ENCODE data around the gene KIDINS220. TPM values are rescaled to one million over a fixed set of nuclear protein-coding genes. Genes with fewer than 3 reads are reported as not detected.
"Not testable (repeated sequence)": the region's sequence is repeated elsewhere in the genome, so short reads cannot be mapped to it uniquely, and the experiment has no call there.

The KIDINS220 gene
- total and polyA plus RNA-seq, 9 of the 15 experiments (the other 6 are each of a cell fraction or from before 2014, with no cell fraction given): 15.2 to 48.0 (median 34.4) TPM

- H3K9me3 ChIP-seq (replicated peaks; ENCODE audit: control insufficient read depth, insufficient read depth, low read depth, low read length); H4K20me1 ChIP-seq (replicated peaks; ENCODE audit: control insufficient read depth, insufficient read depth, low read length); intact Hi-C loops (cut with micrococcal nuclease); H3K9ac ChIP-seq (ENCODE audit: insufficient read depth in 1 of 2, low read depth in 2 of 2, low read length in 2 of 2); CTCF ChIA-PET (ENCODE audit: low intra/inter-chr PET ratio); in situ Hi-C loops (cut with MboI); DNase-seq (ENCODE audit: extremely low read depth in 1 of 4, low spot score in 3 of 4); H3K79me2 ChIP-seq (ENCODE audit: control insufficient read depth, insufficient read depth, low read length); H3K9me1 ChIP-seq (ENCODE audit: control insufficient read depth, insufficient read depth, low read length); H3K4me1 ChIP-seq (replicated peaks in 1 of 2; ENCODE audit: control insufficient read depth in 2 of 2, insufficient read depth in 2 of 2, low read length in 2 of 2); H3K27ac ChIP-seq (ENCODE audit: extremely low read depth, low read depth, low read length); H2AFZ ChIP-seq (ENCODE audit: low read depth, low read length); ATAC-seq; H3K4me3 ChIP-seq; BruUV-seq (replicated peaks); H3K4me2 ChIP-seq (ENCODE audit: insufficient read depth, low read length); FAIRE-seq; H3K27me3 ChIP-seq (ENCODE audit: control insufficient read depth in 2 of 2, insufficient read depth in 2 of 2, low read length in 2 of 2): not testable (repeated sequence)
- H3K36me3 ChIP-seq (ENCODE audit: control insufficient read depth, insufficient read depth, low read length): peaks cover 37% of the 10 kb centered on the region; the same call in 2 of the 3 replicates
- WGBS (ENCODE audit: insufficient coverage, low coverage, missing lambda C conversion rate): 79% methylated on average over 5 of the region's 5 CpGs
- TF ChIP-seq C11orf30 (IDR thresholded peaks at IDR 0.05; ENCODE audit: low read depth): peak; percentile 38
- TF ChIP-seq ZNF316 (IDR thresholded peaks at IDR 0.05): peak; percentile 50; the same call in 1 of the 2 replicates
- POLR2A ChIA-PET: interaction anchor here (0.8 kb wide), 1 partner anchor 45 kb away, joined by 3 read pairs; no protein-coding TSS in a partner anchor
Measured at GRCh38 chr2:8729101-8729500, 108.3 kb downstream of the KIDINS220 start.

- no peak overlapping the region for H2AFZ ChIP-seq (ENCODE audit: low read depth, low read length)
- no peaks in the 10 kb centered on the region for H3K27me3 ChIP-seq (ENCODE audit: control insufficient read depth in 2 of 2, insufficient read depth in 2 of 2, low read length in 2 of 2)
- H3K36me3 ChIP-seq (ENCODE audit: control insufficient read depth, insufficient read depth, low read length): peaks cover 31% of the 10 kb centered on the region; the same call in 2 of the 3 replicates
- FAIRE-seq (no peak), DNase-seq (ENCODE audit: extremely low read depth in 1 of 4, low spot score in 3 of 4) (no peak), ATAC-seq (no peak)
- H3K9me3 ChIP-seq (replicated peaks; ENCODE audit: control insufficient read depth, insufficient read depth, low read depth, low read length): no peaks in the 10 kb centered on the region
- H3K4me2 ChIP-seq (ENCODE audit: insufficient read depth, low read length): no peak overlapping the region
- ChIA-PET CTCF (ENCODE audit: low intra/inter-chr PET ratio) (no interaction called here), POLR2A (no interaction called here)
- H3K4me3 ChIP-seq: no peak overlapping the region
- intact Hi-C loops (cut with micrococcal nuclease): no loop called here
- H3K9ac ChIP-seq (ENCODE audit: insufficient read depth in 1 of 2, low read depth in 2 of 2, low read length in 2 of 2): no peak overlapping the region
- 87% methylated on average over 7 of the region's 7 CpGs for WGBS (ENCODE audit: insufficient coverage, low coverage, missing lambda C conversion rate)
- no peaks in the 10 kb centered on the region for H4K20me1 ChIP-seq (replicated peaks; ENCODE audit: control insufficient read depth, insufficient read depth, low read length)
- BruUV-seq (replicated peaks): no TSS peak
- H3K4me1 ChIP-seq (replicated peaks in 1 of 2; ENCODE audit: control insufficient read depth in 2 of 2, insufficient read depth in 2 of 2, low read length in 2 of 2): no peaks in the 10 kb centered on the region
- H3K79me2 ChIP-seq (ENCODE audit: control insufficient read depth, insufficient read depth, low read length): no peaks in the 10 kb centered on the region
- in situ Hi-C loops (cut with MboI): no loop called here
- H3K9me1 ChIP-seq (ENCODE audit: control insufficient read depth, insufficient read depth, low read length): no peaks in the 10 kb centered on the region
- H3K27ac ChIP-seq (ENCODE audit: extremely low read depth, low read depth, low read length): no peak overlapping the region
- TF ChIP-seq NR2F6 (CRISPR knock-in tag; IDR thresholded peaks at IDR 0.05): no peak
- TF ChIP-seq RBM34 (IDR thresholded peaks at IDR 0.05; ENCODE audit: borderline replicate concordance, insufficient read depth, low read length): no peak
- no peak for TF ChIP-seq ZNF407 (IDR thresholded peaks at IDR 0.05; ENCODE audit: low read depth)
Measured at GRCh38 chr2:8728305-8729015, 109.0 kb downstream of the KIDINS220 start.

Measured in K562 (cell line).